SK-N-SH (cell line): Measurements from ENCODE around the gene NDUFS6. TPM values are rescaled to one million over a fixed set of nuclear protein-coding genes. Genes with fewer than 3 reads are reported as not detected.

Experiments
- CTCF ChIA-PET: fragments of 300-600, 350-600 bp; formaldehyde crosslinking; extraction: SDS; loops from one replicate; lab custom pipeline; 2021; lab: Yijun Ruan, JAX
- POLR2A ChIA-PET: fragments of 350-600 bp; sonication (Branson Sonifier 250); formaldehyde crosslinking; extraction: SDS; loops from one replicate; lab custom pipeline; 2020; ENCODE audit warnings: antibody characterized with exemption, inconsistent platforms; lab: Yijun Ruan, JAX
- DNase-seq: peaks from one replicate; pipeline ENCODE4 v3.0.0; 2012
- H2AFZ ChIP-seq: fragments of 200-600 bp; sonication (generic); 2 replicates; pipeline ENCODE4 v1.8.1; 2016; ENCODE audit warnings: antibody characterized with exemption, mild to moderate bottlenecking, low read depth
- H3F3A ChIP-seq: fragments of 200-600 bp; sonication (generic); replicated peaks from 2 replicates; pipeline ENCODE3; 2016; ENCODE audit warnings: antibody characterized with exemption, mild to moderate bottlenecking; ENCODE audit not compliant: insufficient read depth
- H3K27ac ChIP-seq, 2 experiments: fragments of 200-500 bp in 1 of 2; fragments of 200-600 bp in 1 of 2; sonication (Bioruptor generic) in 1 of 2; sonication (generic), shearing (Covaris generic) in 1 of 2; 2 replicates each; pipeline versions ENCODE4 v1.5.1 to v1.6.1; 2014 to 2016; ENCODE audit warnings: low read depth in 2 of 2, inconsistent platforms in 1 of 2, low read length in 1 of 2, mild to moderate bottlenecking in 1 of 2, mixed read lengths in 1 of 2
- H3K27me3 ChIP-seq: fragments of 200-600 bp; sonication (generic), shearing (Covaris generic); 2 replicates; pipeline ENCODE4 v1.6.1; 2016; ENCODE audit warnings: mixed run types; ENCODE audit not compliant: insufficient read depth
- H3K36me3 ChIP-seq, 2 experiments: fragments of 200-500 bp in 1 of 2; fragments of 200-600 bp in 1 of 2; sonication (Bioruptor generic) in 1 of 2; sonication (generic) in 1 of 2; replicated peaks in 1 of 2; 2 replicates each; pipeline versions ENCODE3 to v1.5.1; 2014 to 2016; ENCODE audit warnings: low read length in 1 of 2, mild to moderate bottlenecking in 1 of 2; ENCODE audit not compliant: insufficient read depth in 2 of 2, control insufficient read depth in 1 of 2
- H3K4me1 ChIP-seq, 2 experiments: fragments of 200-500 bp in 1 of 2; fragments of 200-600 bp in 1 of 2; sonication (Bioruptor generic) in 1 of 2; sonication (generic), shearing (Covaris generic) in 1 of 2; 2 replicates each; pipeline versions ENCODE4 v1.5.1 to v1.6.1; 2014 to 2016; ENCODE audit warnings: low read depth in 1 of 2, low read length in 1 of 2, mixed run types in 1 of 2; ENCODE audit not compliant: insufficient read depth in 2 of 2, control insufficient read depth in 1 of 2
- H3K4me2 ChIP-seq: fragments of 200-600 bp; sonication (generic), shearing (Covaris generic); 2 replicates; pipeline ENCODE4 v1.6.1; 2017; ENCODE audit warnings: mixed run types
- H3K4me3 ChIP-seq, 2 experiments: fragments of 200-500 bp in 1 of 2; fragments of 200-600 bp in 1 of 2; sonication (Bioruptor generic) in 1 of 2; sonication (generic), shearing (Covaris generic) in 1 of 2; 2 replicates each; pipeline versions ENCODE4 v1.5.1 to v1.8.1; 2014 to 2016; ENCODE audit warnings: low read depth in 2 of 2, inconsistent platforms in 1 of 2, low read length in 1 of 2, mild to moderate bottlenecking in 1 of 2, mixed read lengths in 1 of 2, moderate library complexity in 1 of 2
- H3K79me2 ChIP-seq: fragments of 200-600 bp; sonication (generic); 2 replicates; pipeline ENCODE4 v1.8.1; 2017; ENCODE audit warnings: mild to moderate bottlenecking; ENCODE audit not compliant: insufficient read depth
- H3K9ac ChIP-seq: fragments of 200-600 bp; sonication (generic); 2 replicates; pipeline ENCODE4 v1.6.1; 2017; ENCODE audit warnings: mixed run types
- H3K9me2 ChIP-seq: fragments of 200-600 bp; sonication (generic); 2 replicates; pipeline ENCODE4 v1.6.1; 2017; ENCODE audit warnings: mixed run types
- H3K9me3 ChIP-seq: fragments of 200-600 bp; sonication (generic); 2 replicates; pipeline ENCODE4 v1.6.1; 2017; ENCODE audit warnings: mixed run types, mild to moderate bottlenecking, moderate library complexity
- H4K20me1 ChIP-seq: fragments of 200-600 bp; sonication (generic); 2 replicates; pipeline ENCODE4 v1.6.1; 2017; ENCODE audit warnings: mild to moderate bottlenecking, mixed run types; ENCODE audit not compliant: insufficient read depth
- CHD2 ChIP-seq: fragments of 150-350 bp; IDR thresholded peaks from 2 replicates; pipeline ENCODE4 v1.6.1; 2018; ENCODE audit warnings: low read length; ENCODE audit not compliant: partially characterized antibody
- ELF1 ChIP-seq: IDR thresholded peaks from 2 replicates; pipeline ENCODE4 v1.4.0; 2012
- EP300 ChIP-seq, 2 experiments: IDR thresholded peaks; 2 replicates each; pipeline versions ENCODE4 v1.4.0 to v1.6.1; 2012; ENCODE audit warnings: borderline replicate concordance in 1 of 2, low read depth in 1 of 2, low read length in 1 of 2
- EZH2phosphoT487 ChIP-seq: fragments of 200-600 bp; sonication (generic); IDR thresholded peaks from 2 replicates; pipeline ENCODE4 v1.6.1; 2017; ENCODE audit warnings: low read depth, mixed run types, mild to moderate bottlenecking, antibody characterized with exemption, moderate library complexity, borderline replicate concordance
- FOXJ3 ChIP-seq: sonication (generic); formaldehyde crosslinking; IDR thresholded peaks from 2 replicates; pipeline ENCODE4 v1.5.1; 2020; ENCODE audit warnings: mild to moderate bottlenecking, missing genetic modification reagents
- FOXM1 ChIP-seq: IDR thresholded peaks from 2 replicates; pipeline ENCODE4 v1.4.0; 2012; ENCODE audit warnings: low read depth, mild to moderate bottlenecking
- GATA2 ChIP-seq: sonication (generic); formaldehyde crosslinking; IDR thresholded peaks from 2 replicates; pipeline ENCODE4 v1.5.0; 2020; ENCODE audit warnings: mild to moderate bottlenecking, missing genetic modification reagents
- JUND ChIP-seq: IDR thresholded peaks from 2 replicates; pipeline ENCODE4 v1.4.0; 2012
- MXI1 ChIP-seq: IDR thresholded peaks from 2 replicates; pipeline ENCODE4 v1.6.1; 2012; ENCODE audit warnings: mild to moderate bottlenecking, low read depth, low read length, improper control_type of control experiment
- NFIC ChIP-seq: IDR thresholded peaks from 2 replicates; pipeline ENCODE4 v1.4.0; 2012; ENCODE audit warnings: borderline replicate concordance
- NRF1 ChIP-seq: IDR thresholded peaks from 2 replicates; pipeline ENCODE4 v1.6.1; 2012; ENCODE audit warnings: low read depth, mild to moderate bottlenecking, low read length
- RXRA ChIP-seq: IDR thresholded peaks from 2 replicates; pipeline ENCODE4 v1.4.0; 2012; ENCODE audit warnings: low read depth, mild to moderate bottlenecking, borderline replicate concordance
- TAF1 ChIP-seq: IDR thresholded peaks from 2 replicates; pipeline ENCODE4 v1.6.1; 2012; ENCODE audit warnings: low read depth, mild to moderate bottlenecking, low read length, moderate library complexity, borderline replicate concordance
- TEAD4 ChIP-seq: IDR thresholded peaks from 2 replicates; pipeline ENCODE4 v1.4.0; 2012; ENCODE audit warnings: mild to moderate bottlenecking, borderline replicate concordance; ENCODE audit not compliant: insufficient read depth
- YY1 ChIP-seq: IDR thresholded peaks from 2 replicates; pipeline ENCODE4 v1.4.0; 2012; ENCODE audit warnings: low read depth, mild to moderate bottlenecking
- WGBS: methylation state at CpG from one replicate; pipeline ENCODE4 v1.1.6; 2017; ENCODE audit warnings: low lambda C conversion rate; 5-methylcytosine and 5-hydroxymethylcytosine counted together
- polyA plus RNA-seq, 3 experiments: library from polyadenylated mRNA; depleted of rRNA; stranded (reverse); fragments of >200 nt; gene quantifications; 2 replicates each; pipeline ENCODE4 v1.2.3, GENCODE V29; 2012
- TF ChIP-seq, protein P1 (sequence below): IDR thresholded peaks from 2 replicates; pipeline ENCODE4 v1.4.0; 2012; ENCODE audit warnings: low read depth, borderline replicate concordance
- TF ChIP-seq, protein P2 (sequence below): IDR thresholded peaks from 2 replicates; pipeline ENCODE4; 2012
- TF ChIP-seq, protein P3 (sequence below): fragments of 150-350 bp; IDR thresholded peaks from 2 replicates; pipeline ENCODE4 v1.6.1; 2017; ENCODE audit warnings: antibody characterized with exemption, low read length, low read depth, borderline replicate concordance
- TF ChIP-seq, protein P4 (sequence below): fragments of 200-600 bp; sonication (generic); IDR thresholded peaks from 2 replicates; pipeline ENCODE4 v1.6.1; 2017; ENCODE audit warnings: antibody characterized with exemption, mild to moderate bottlenecking, moderate library complexity
- TF ChIP-seq, protein P5 (sequence below): IDR thresholded peaks from 2 replicates; pipeline ENCODE4 v1.4.0; 2012; ENCODE audit warnings: low read depth, borderline replicate concordance

Gene NDUFS6
- polyA plus RNA-seq, 1 of the 3 experiments (the other 2 are of a cell fraction), result 316 TPM

DNA sequence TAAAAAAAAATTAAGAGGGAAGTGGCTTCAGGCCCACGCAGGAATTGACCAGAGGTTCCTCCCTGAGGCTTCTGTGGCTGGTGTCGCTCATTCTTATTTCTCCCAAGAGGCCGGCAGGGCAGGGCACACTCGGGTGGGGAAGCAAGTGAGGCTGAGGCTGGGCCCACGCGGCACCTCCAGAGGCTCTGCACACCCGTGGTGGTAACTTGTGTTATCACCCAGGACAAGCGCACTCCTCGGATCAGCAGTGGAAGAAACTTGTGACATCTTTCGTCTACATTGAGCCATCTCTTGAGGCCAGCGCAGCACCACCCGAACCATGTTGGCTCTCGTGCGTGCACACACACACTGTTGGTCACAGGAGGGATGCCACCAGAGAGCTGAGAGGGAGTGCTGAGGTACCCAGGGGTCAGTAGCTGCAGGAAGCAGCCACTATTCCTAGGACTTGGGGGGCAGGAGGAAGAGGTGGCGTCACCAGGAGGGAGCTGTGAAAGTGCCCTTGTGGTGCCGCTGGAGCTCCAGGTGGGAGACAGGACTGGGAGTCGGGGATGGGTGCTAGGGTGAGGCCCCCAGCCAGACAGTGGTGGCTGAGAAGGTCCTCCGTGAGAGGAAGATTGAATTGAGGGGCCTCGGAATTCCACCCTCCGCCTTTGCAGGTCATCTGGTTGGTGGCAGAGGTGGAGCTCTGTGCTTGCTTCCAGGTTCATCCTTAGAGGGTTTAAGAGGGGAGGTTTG, 6.4 kb downstream of the NDUFS6 start:
- CTCF ChIA-PET, result no interaction called here
- Histone ChIP-seq H3K4me2 (no peak overlapping the region), H4K20me1 (no peaks in the 10 kb centered on the region; the same call in 1 of the 2 replicates), H3K79me2 (peaks cover 49% of the 10 kb centered on the region), H3K9me3 (no peaks in the 10 kb centered on the region), H3K4me3 (no peak overlapping the region), H3K4me1 (no peaks in the 10 kb centered on the region), H3K27ac (no peak overlapping the region), H3K36me3 (peaks cover 58 to 91% of the 10 kb centered on the region in 2 experiments), H3K9me2 (no peaks in the 10 kb centered on the region), H3K27me3 (no peaks in the 10 kb centered on the region), H2AFZ (no peak overlapping the region), H3K9ac (no peak overlapping the region), H3F3A (no peaks in the 10 kb centered on the region)
- no peak for TF ChIP-seq FOXM1
- TF ChIP-seq, protein P1, sequence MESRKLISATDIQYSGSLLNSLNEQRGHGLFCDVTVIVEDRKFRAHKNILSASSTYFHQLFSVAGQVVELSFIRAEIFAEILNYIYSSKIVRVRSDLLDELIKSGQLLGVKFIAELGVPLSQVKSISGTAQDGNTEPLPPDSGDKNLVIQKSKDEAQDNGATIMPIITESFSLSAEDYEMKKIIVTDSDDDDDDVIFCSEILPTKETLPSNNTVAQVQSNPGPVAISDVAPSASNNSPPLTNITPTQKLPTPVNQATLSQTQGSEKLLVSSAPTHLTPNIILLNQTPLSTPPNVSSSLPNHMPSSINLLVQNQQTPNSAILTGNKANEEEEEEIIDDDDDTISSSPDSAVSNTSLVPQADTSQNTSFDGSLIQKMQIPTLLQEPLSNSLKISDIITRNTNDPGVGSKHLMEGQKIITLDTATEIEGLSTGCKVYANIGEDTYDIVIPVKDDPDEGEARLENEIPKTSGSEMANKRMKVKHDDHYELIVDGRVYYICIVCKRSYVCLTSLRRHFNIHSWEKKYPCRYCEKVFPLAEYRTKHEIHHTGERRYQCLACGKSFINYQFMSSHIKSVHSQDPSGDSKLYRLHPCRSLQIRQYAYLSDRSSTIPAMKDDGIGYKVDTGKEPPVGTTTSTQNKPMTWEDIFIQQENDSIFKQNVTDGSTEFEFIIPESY, result no peak
- TF ChIP-seq, protein P2, sequence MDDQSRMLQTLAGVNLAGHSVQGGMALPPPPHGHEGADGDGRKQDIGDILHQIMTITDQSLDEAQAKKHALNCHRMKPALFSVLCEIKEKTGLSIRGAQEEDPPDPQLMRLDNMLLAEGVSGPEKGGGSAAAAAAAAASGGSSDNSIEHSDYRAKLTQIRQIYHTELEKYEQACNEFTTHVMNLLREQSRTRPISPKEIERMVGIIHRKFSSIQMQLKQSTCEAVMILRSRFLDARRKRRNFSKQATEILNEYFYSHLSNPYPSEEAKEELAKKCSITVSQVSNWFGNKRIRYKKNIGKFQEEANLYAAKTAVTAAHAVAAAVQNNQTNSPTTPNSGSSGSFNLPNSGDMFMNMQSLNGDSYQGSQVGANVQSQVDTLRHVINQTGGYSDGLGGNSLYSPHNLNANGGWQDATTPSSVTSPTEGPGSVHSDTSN, result no peak
- TF ChIP-seq EP300 (IDR thresholded peaks at IDR 0.05; ENCODE audit: borderline replicate concordance in 1 of 2, low read depth in 1 of 2, low read length in 1 of 2), result no peak
- no peak for TF ChIP-seq FOXJ3 (CRISPR knock-in tag)
- TF ChIP-seq GATA2 (CRISPR knock-in tag), result no peak
- TF ChIP-seq TAF1, result no peak
- no peak for TF ChIP-seq YY1
- TF ChIP-seq, protein P3, sequence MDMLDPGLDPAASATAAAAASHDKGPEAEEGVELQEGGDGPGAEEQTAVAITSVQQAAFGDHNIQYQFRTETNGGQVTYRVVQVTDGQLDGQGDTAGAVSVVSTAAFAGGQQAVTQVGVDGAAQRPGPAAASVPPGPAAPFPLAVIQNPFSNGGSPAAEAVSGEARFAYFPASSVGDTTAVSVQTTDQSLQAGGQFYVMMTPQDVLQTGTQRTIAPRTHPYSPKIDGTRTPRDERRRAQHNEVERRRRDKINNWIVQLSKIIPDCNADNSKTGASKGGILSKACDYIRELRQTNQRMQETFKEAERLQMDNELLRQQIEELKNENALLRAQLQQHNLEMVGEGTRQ, result no peak
- TF ChIP-seq CHD2, result no peak
- no peak for TF ChIP-seq JUND
- no peak for TF ChIP-seq MXI1
- no peak for TF ChIP-seq EZH2phosphoT487
- TF ChIP-seq RXRA, result no peak
- TF ChIP-seq ELF1, result no peak
- TF ChIP-seq, protein P4, sequence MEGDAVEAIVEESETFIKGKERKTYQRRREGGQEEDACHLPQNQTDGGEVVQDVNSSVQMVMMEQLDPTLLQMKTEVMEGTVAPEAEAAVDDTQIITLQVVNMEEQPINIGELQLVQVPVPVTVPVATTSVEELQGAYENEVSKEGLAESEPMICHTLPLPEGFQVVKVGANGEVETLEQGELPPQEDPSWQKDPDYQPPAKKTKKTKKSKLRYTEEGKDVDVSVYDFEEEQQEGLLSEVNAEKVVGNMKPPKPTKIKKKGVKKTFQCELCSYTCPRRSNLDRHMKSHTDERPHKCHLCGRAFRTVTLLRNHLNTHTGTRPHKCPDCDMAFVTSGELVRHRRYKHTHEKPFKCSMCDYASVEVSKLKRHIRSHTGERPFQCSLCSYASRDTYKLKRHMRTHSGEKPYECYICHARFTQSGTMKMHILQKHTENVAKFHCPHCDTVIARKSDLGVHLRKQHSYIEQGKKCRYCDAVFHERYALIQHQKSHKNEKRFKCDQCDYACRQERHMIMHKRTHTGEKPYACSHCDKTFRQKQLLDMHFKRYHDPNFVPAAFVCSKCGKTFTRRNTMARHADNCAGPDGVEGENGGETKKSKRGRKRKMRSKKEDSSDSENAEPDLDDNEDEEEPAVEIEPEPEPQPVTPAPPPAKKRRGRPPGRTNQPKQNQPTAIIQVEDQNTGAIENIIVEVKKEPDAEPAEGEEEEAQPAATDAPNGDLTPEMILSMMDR, result no peak
- TF ChIP-seq, protein P5, sequence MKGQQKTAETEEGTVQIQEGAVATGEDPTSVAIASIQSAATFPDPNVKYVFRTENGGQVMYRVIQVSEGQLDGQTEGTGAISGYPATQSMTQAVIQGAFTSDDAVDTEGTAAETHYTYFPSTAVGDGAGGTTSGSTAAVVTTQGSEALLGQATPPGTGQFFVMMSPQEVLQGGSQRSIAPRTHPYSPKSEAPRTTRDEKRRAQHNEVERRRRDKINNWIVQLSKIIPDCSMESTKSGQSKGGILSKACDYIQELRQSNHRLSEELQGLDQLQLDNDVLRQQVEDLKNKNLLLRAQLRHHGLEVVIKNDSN, result no peak
- TF ChIP-seq NRF1, result no peak
- no peak for TF ChIP-seq NFIC
- no peak for TF ChIP-seq TEAD4
- POLR2A ChIA-PET, result no interaction called here
- DNase-seq, result no peak
- WGBS, result 91% methylated on average over 15 of the region's 20 CpGs
